ENCODE measurements around the gene SLCO2A1.

SLCO2A1 gene

DNA sequence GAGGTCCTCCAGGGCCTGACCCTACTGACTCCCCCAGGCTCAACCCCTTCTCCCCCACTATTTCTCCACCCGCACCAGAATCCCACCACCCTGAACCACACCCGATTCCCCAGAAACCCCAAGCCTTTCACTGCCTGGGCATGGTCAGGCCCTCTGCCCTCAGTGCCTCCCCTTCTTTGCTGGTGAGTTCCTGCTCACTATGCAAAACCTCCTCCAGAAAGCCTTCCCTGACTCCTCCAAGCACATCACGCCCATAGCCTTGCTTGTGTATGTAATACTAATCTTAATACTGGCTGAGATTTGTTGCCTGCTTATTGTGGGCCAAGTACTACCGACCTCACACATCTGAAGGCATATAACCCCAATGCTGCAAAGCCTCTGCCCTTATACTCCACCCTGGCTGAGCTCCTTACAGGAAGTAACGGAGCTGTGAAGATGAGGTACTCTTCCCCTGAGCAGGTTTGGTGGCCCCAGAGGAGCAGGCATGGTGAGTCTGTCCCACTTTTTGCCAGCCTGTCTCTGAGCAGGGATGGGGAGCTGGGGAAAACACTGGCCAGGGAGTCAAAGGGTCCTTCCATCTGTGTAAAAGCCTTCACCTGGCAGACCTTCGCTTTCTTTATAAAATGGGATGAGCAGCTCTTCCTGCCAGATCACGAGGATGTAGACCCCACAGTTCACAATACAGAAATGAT lies 143.5 kb downstream of the SLCO2A1 start:
- H3K4me1 ChIP-seq (ENCODE audit: control insufficient read depth, low read depth, low read length): no peaks in the 10 kb centered on the region

DNA sequence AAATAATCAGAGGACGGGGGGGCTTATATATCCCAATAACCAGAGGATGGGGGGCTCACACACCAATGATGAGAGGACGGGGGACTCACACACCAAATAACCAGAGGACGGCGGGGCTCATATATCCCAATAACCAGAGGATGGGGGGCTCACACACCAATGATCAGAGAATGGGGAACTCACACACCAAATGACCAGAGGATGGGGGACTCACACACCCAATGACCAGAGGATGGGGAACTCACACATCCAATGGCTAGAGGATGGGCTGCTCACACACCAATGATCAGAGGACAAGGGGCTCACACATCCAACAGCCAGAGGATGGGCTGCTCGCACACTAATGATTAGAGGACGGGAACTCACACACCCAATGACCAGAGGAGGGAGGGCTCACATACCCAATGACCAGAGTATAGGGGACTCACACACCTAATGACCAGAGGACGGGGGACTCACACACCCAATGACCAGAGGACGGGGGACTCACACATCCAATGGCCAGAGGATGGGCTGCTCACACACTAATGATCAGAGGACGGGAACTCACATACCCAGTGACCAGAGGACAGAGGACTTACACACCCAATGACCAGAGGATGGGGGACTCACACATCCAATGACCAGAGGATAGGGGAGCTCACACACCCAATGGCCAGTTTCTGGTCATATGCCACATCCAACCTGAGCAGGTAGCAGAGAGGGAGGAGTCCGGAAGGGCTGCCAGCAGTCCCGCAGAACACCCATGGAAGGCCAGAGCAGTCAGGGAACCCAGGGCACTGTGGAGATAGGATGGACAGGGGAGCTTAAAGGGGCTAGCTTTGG lies 144.6 kb downstream of the SLCO2A1 start:
- H3K4me1 ChIP-seq (ENCODE audit: control insufficient read depth, low read depth, low read length): no peaks in the 10 kb centered on the region
- no peaks in the 10 kb centered on the region for H3K9me3 ChIP-seq (ENCODE audit: control insufficient read depth, low read depth, low read length)
- H3K27me3 ChIP-seq (ENCODE audit: control insufficient read depth, insufficient read depth, low read length): no peaks in the 10 kb centered on the region
- no peaks in the 10 kb centered on the region for H3K36me3 ChIP-seq (ENCODE audit: control insufficient read depth, low read depth, low read length)
- no peak overlapping the region for H3K4me3 ChIP-seq (ENCODE audit: low read length)
- H3K9ac ChIP-seq (ENCODE audit: low read length): no peak overlapping the region
- no peak overlapping the region for H3K27ac ChIP-seq (ENCODE audit: low read length)

More for the DNA sequence above, 143.5 kb downstream of the SLCO2A1 start:
- no peak overlapping the region for H3K9ac ChIP-seq (ENCODE audit: low read length)
- no peaks in the 10 kb centered on the region for H3K27me3 ChIP-seq (ENCODE audit: control insufficient read depth, insufficient read depth, low read length)
- H3K4me3 ChIP-seq (ENCODE audit: low read length): no peak overlapping the region
- no peak overlapping the region for H3K27ac ChIP-seq (ENCODE audit: low read length)
- H3K9me3 ChIP-seq (ENCODE audit: control insufficient read depth, low read depth, low read length): no peaks in the 10 kb centered on the region
- H3K36me3 ChIP-seq (ENCODE audit: control insufficient read depth, low read depth, low read length): no peaks in the 10 kb centered on the region

DNA sequence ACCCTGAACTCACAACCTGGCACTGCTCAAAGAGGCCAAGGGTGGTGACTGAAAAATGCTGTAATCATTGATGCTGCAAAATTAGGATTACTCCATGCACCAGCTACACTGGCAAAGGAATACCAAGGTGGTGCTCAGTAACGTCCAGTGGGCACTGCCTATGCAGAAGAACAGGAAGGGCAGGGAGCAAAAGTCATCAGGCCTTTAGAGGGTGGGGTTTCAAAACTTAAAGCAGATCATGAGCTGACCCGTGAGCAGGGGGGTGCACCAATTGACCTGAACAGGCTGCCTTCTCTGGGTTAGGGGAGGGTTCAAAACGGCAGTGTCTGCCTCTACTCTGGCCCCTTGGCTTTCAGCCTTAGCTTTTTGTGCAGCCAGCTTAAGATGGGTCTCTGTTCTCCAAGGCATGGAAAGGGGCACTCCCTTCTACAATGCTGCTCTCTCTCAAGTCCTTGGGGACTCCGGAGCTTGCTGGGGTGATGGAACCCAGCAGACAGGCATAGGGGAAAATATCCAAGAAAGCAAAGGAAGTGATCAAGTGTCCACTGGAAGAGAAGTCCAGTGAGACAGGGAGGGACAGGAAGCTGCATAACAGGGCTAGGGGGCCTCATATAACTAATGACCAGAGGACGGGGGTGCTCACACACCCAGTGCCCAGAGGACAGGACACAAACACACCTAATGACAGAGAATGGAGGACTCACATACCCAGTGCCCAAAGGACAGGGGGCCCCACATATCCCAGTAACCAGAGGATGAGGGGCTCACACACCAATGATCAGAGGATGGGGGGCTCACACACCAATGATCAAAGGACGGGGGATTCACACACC lies 145.5 kb downstream of the SLCO2A1 start:
- H3K27me3 ChIP-seq (ENCODE audit: control insufficient read depth, insufficient read depth, low read length): no peaks in the 10 kb centered on the region
- no peak overlapping the region for H3K9ac ChIP-seq (ENCODE audit: low read length)
- no peaks in the 10 kb centered on the region for H3K9me3 ChIP-seq (ENCODE audit: control insufficient read depth, low read depth, low read length)
- H3K4me1 ChIP-seq (ENCODE audit: control insufficient read depth, low read depth, low read length): no peaks in the 10 kb centered on the region
- no peaks in the 10 kb centered on the region for H3K36me3 ChIP-seq (ENCODE audit: control insufficient read depth, low read depth, low read length)
- H3K27ac ChIP-seq (ENCODE audit: low read length): no peak overlapping the region
- H3K4me3 ChIP-seq (ENCODE audit: low read length): no peak overlapping the region

DNA sequence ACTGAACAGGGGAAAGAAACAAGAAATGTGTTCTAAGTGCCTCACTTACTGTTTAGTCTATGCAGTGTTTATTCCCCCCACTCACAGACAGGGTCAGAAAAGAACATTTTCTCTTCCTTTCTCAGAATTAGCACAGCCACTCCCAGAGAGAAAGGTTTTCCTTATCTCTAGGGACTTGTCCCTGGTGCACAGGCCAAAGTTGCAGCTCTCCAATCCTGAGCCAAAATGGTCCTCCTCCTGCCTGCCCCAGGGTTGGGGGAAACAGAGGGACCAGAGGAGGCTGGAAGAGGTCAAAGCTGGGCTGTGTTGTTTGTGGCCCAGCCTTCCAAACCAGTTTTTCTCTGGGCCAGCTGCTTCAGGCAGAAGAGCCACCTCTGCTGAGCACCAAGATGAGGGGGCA lies 146.1 kb downstream of the SLCO2A1 start:
- Histone ChIP-seq H3K9ac (ENCODE audit: low read length) (no peak overlapping the region), H3K27me3 (ENCODE audit: control insufficient read depth, insufficient read depth, low read length) (no peaks in the 10 kb centered on the region), H3K4me1 (ENCODE audit: control insufficient read depth, low read depth, low read length) (no peaks in the 10 kb centered on the region), H3K4me3 (ENCODE audit: low read length) (no peak overlapping the region), H3K9me3 (ENCODE audit: control insufficient read depth, low read depth, low read length) (no peaks in the 10 kb centered on the region), H3K36me3 (ENCODE audit: control insufficient read depth, low read depth, low read length) (no peaks in the 10 kb centered on the region), H3K27ac (ENCODE audit: low read length) (no peak overlapping the region)

DNA sequence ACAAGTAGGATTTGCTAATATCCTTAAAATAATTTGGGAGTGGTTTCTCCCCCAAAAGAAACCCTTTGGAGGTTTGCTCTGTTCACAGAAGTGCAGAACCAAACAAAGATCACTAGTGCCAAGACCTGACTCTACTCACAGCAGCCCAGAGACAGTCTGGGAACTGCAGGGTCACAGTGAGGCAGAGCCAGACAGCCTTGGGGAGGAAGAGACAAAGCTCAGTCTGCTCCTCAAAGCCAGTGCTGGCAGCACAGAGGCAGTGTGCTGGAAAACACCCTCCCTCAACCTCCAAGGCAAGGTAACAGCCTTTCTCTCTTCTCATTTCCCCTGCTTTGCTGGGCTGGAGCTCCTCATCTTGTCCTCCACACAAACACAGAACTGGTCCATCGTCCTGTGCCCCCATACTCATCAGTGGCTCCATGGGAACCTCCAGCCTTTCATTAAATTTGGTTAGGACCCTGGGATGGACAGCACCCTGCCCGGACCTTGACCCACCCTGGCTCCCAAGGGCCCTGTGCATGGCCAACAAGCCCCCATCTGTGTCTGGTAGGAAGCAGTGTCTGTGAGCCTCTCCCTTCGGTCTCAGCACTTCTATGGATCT lies 146.6 kb downstream of the SLCO2A1 start:
- Histone ChIP-seq H3K9ac (ENCODE audit: low read length) (no peak overlapping the region), H3K27ac (ENCODE audit: low read length) (no peak overlapping the region), H3K27me3 (ENCODE audit: control insufficient read depth, insufficient read depth, low read length) (no peaks in the 10 kb centered on the region), H3K4me1 (ENCODE audit: control insufficient read depth, low read depth, low read length) (no peaks in the 10 kb centered on the region), H3K36me3 (ENCODE audit: control insufficient read depth, low read depth, low read length) (no peaks in the 10 kb centered on the region), H3K4me3 (ENCODE audit: low read length) (no peak overlapping the region), H3K9me3 (ENCODE audit: control insufficient read depth, low read depth, low read length) (no peaks in the 10 kb centered on the region)

DNA sequence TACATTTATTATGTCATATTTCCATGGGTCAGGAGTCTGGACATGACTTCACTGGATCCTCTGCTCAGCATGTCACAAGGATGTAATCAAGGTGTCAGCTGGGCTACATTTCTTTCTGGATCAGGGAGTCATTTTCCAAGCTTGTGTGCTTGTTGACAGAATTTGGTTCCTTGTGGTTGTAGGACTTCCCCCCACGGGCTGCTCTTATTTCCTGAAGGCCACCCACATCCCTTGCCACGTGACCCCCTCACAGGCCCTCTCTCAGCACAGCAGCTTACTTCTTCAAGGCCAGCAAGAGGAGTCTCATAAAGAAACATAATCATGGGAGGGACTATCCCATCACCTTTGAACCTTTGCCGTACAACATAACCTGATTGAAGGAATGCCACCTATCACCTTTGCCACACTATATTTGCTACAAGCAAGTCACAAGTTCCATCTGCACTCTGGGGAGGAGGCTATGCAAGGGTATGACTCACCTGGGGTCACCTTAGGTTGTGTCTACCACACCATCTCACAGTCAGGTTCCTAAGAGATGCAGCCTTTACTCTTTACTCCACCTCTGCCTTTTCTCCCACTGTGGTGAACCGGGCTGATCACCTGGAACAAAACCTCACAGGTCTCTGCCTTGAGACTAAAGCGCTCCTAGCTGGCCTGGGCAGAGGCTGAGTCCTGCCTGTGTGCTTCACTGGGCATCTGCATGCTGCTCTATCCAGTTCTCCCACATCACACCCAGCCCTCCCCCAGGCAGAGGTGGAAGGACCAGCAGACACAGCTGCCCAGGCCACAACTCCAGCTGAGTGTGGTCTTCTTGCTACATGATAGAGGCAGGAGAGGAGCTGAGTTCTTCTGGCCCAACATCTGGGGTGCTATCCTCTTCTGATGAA lies 147.5 kb downstream of the SLCO2A1 start:
- Histone ChIP-seq H3K4me1 (ENCODE audit: control insufficient read depth, low read depth, low read length) (no peaks in the 10 kb centered on the region), H3K9ac (ENCODE audit: low read length) (no peak overlapping the region), H3K9me3 (ENCODE audit: control insufficient read depth, low read depth, low read length) (no peaks in the 10 kb centered on the region), H3K27me3 (ENCODE audit: control insufficient read depth, insufficient read depth, low read length) (no peaks in the 10 kb centered on the region), H3K36me3 (ENCODE audit: control insufficient read depth, low read depth, low read length) (no peaks in the 10 kb centered on the region), H3K4me3 (ENCODE audit: low read length) (no peak overlapping the region), H3K27ac (ENCODE audit: low read length) (no peak overlapping the region)

DNA sequence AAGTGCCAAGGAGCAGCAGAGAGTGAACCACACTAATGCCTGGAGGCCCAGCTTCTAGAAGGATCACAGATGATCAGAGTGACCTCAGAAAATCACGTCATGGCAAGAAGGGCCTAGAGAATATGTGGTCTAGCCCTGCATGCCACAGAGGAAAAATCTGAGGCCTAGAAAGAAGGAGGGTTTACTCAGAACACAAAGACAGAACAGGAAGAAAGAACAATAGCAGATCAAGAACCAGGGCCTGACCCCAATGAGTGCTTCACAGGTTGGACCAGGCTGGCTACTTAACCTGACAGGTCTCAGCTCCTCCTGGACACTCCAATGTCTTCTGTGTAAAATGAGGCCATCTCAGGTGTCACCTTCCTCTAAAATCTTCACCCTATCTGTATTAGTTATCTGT lies 148.2 kb downstream of the SLCO2A1 start:
- H3K4me1 ChIP-seq (ENCODE audit: control insufficient read depth, low read depth, low read length): no peaks in the 10 kb centered on the region
- no peak overlapping the region for H3K4me3 ChIP-seq (ENCODE audit: low read length)
- no peaks in the 10 kb centered on the region for H3K27me3 ChIP-seq (ENCODE audit: control insufficient read depth, insufficient read depth, low read length)
- no peaks in the 10 kb centered on the region for H3K36me3 ChIP-seq (ENCODE audit: control insufficient read depth, low read depth, low read length)
- no peaks in the 10 kb centered on the region for H3K9me3 ChIP-seq (ENCODE audit: control insufficient read depth, low read depth, low read length)
- no peak overlapping the region for H3K9ac ChIP-seq (ENCODE audit: low read length)
- H3K27ac ChIP-seq (ENCODE audit: low read length): no peak overlapping the region

DNA sequence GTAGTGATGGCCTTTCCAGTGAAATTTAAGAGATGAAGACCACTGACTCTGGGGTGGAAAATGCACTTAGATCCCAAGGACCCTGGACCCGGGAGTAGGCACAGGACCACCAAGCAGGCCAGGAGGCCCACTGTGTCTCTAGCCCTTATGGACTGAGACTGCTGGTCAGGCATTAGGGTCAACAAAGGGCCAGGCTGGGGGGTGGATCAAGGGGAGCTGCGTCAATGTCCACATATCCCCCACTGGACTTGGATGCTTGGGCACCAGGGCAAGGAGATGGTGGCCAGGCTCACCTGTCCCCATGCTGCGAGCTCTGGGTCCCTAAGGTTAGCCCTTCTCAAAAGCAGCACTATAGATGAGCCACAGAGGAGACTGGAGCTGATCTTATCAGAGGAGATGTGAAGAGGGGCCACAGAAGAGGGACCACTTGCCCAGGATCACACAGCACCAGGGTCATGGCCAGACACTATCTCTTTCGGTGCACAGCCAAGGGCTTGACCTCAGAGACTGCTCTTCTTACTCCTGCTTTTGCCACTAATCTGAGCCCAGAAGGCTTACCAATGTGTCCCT lies 148.8 kb downstream of the SLCO2A1 start:
- no peak overlapping the region for H3K9ac ChIP-seq (ENCODE audit: low read length)
- no peaks in the 10 kb centered on the region for H3K36me3 ChIP-seq (ENCODE audit: control insufficient read depth, low read depth, low read length)
- H3K4me3 ChIP-seq (ENCODE audit: low read length): no peak overlapping the region
- no peaks in the 10 kb centered on the region for H3K4me1 ChIP-seq (ENCODE audit: control insufficient read depth, low read depth, low read length)
- no peak overlapping the region for H3K27ac ChIP-seq (ENCODE audit: low read length)
- H3K9me3 ChIP-seq (ENCODE audit: control insufficient read depth, low read depth, low read length): no peaks in the 10 kb centered on the region
- H3K27me3 ChIP-seq (ENCODE audit: control insufficient read depth, insufficient read depth, low read length): no peaks in the 10 kb centered on the region

DNA sequence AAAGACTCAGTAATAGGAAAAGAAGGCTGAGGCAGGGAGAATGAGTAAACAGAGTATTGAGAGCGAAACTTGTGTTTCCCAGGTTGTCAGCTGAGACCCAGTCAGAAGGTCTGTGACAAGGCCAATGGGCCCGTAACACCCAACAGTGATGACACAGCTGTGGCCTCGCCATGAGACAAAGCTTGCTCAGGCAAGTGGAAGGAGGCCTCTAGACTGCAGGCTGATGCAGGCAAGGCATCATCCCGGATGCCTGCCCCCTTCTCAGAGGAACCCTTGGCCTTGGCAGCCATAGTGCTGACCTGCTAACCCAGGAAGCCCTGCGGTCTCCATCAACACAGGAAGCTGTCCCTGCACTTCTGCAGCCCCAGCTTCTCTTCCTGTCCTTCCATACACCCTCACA lies 149.4 kb downstream of the SLCO2A1 start:
- Histone ChIP-seq H3K4me3 (ENCODE audit: low read length) (no peak overlapping the region), H3K27ac (ENCODE audit: low read length) (no peak overlapping the region), H3K27me3 (ENCODE audit: control insufficient read depth, insufficient read depth, low read length) (no peaks in the 10 kb centered on the region), H3K36me3 (ENCODE audit: control insufficient read depth, low read depth, low read length) (no peaks in the 10 kb centered on the region), H3K4me1 (ENCODE audit: control insufficient read depth, low read depth, low read length) (no peaks in the 10 kb centered on the region), H3K9me3 (ENCODE audit: control insufficient read depth, low read depth, low read length) (no peaks in the 10 kb centered on the region), H3K9ac (ENCODE audit: low read length) (no peak overlapping the region)

DNA sequence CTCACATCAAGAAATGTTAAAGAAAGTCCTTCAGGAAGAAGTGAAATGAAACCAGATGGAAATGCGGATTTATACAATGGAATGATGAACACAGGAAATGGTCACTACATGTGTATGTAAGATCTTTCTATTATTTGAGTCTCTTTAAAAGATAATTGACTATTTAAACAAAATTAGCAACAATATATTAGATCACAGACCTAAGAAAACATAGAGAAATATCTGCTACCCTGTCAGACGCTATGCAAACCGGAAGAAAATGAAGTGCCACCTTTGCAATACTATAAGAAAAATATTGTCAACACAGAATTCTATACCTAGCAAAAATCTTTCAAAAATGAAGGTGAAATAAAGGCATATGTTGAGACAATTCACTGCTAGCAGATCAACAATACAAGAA lies 151.2 kb downstream of the SLCO2A1 start:
- Histone ChIP-seq H3K4me1 (ENCODE audit: control insufficient read depth, low read depth, low read length) (no peaks in the 10 kb centered on the region), H3K9me3 (ENCODE audit: control insufficient read depth, low read depth, low read length) (no peaks in the 10 kb centered on the region), H3K27me3 (ENCODE audit: control insufficient read depth, insufficient read depth, low read length) (no peaks in the 10 kb centered on the region), H3K36me3 (ENCODE audit: control insufficient read depth, low read depth, low read length) (no peaks in the 10 kb centered on the region), H3K9ac (ENCODE audit: low read length) (no peak overlapping the region), H3K27ac (ENCODE audit: low read length) (no peak overlapping the region), H3K4me3 (ENCODE audit: low read length) (no peak overlapping the region)
